Measurements from ENCODE around the gene CCDC89. TPM values are rescaled to one million over a fixed set of nuclear protein-coding genes. Genes with fewer than 3 reads are reported as not detected.
A peak's percentile ranks its signal among the peaks of the same experiment; 100 is the strongest.
"Not testable (repeated sequence)": the region's sequence is repeated elsewhere in the genome, so short reads cannot be mapped to it uniquely, and the experiment has no call there.

CCDC89 gene
- total and polyA plus RNA-seq, 7 experiments from 2014 or later: 0.73 to 1.2 TPM; not detected in 5

GRCh38 chr11:85679576-85679975 lies 6.4 kb downstream of the CCDC89 start:
- Histone ChIP-seq H3K27me3 (ENCODE audit: control insufficient read depth in 2 of 2, insufficient read depth in 2 of 2, low read length in 2 of 2) (no peaks in the 10 kb centered on the region), H3K9me3 (ENCODE audit: control insufficient read depth in 2 of 3, low read length in 3 of 3) (no peaks in the 10 kb centered on the region), H3K27ac (ENCODE audit: low read depth, low read length) (no peak overlapping the region), H3K4me1 (ENCODE audit: control insufficient read depth in 2 of 2, insufficient read depth in 2 of 2, low read length in 2 of 2) (no peaks in the 10 kb centered on the region), H3K36me3 (ENCODE audit: control insufficient read depth in 2 of 3, insufficient read depth in 3 of 3, low read length in 3 of 3) (no peaks in the 10 kb centered on the region), H3K4me3 (ENCODE audit: low read length) (no peak overlapping the region)
- intact Hi-C loops (cut with micrococcal nuclease): no loop called here
- Mint-ChIP-seq H3K9me3 (peaks cover 0 to 4% (median 0%) of the 10 kb centered on the region in 11 donors), H3K4me1 (peaks cover 10 to 19% (median 14%) of the 10 kb centered on the region in 7 donors), H3K27me3 (peaks cover 0 to 26% (median 4%) of the 10 kb centered on the region in 5 donors), H3K36me3 (peaks cover 0 to 4% (median 0%) of the 10 kb centered on the region in 5 donors), H3K27ac (no peak overlapping the region), H3K4me3 (no peak overlapping the region)
- ATAC-seq: no peak
- ChIA-PET CTCF (interaction anchor here (0.8 kb wide), 2 partner anchors 130 to 517 kb away, joined by 3 read pairs; no protein-coding TSS in a partner anchor), POLR2A (interaction anchor here (1.2 kb wide), 1 partner anchor 11 kb away, joined by 4 read pairs; no protein-coding TSS in a partner anchor)
- no peak for DNase-seq

GRCh38 chr11:85673393-85673792 lies 12.6 kb downstream of the CCDC89 start:
- Histone ChIP-seq H3K9me3 (ENCODE audit: control insufficient read depth in 2 of 3, low read length in 3 of 3) (no peaks in the 10 kb centered on the region), H3K27ac (ENCODE audit: low read depth, low read length) (no peak overlapping the region), H3K4me3 (ENCODE audit: low read length) (no peak overlapping the region), H3K4me1 (ENCODE audit: control insufficient read depth in 2 of 2, insufficient read depth in 2 of 2, low read length in 2 of 2) (no peaks in the 10 kb centered on the region), H3K36me3 (ENCODE audit: control insufficient read depth in 2 of 3, insufficient read depth in 3 of 3, low read length in 3 of 3) (no peaks in the 10 kb centered on the region), H3K27me3 (ENCODE audit: control insufficient read depth in 2 of 2, insufficient read depth in 2 of 2, low read length in 2 of 2) (no peaks in the 10 kb centered on the region)
- H3K27me3 Mint-ChIP-seq: peaks cover 0 to 9% (median 0%) of the 10 kb centered on the region in 5 donors
- intact Hi-C loops (cut with micrococcal nuclease): no loop called here
- peaks cover 0 to 7% (median 1%) of the 10 kb centered on the region in 11 donors for H3K9me3 Mint-ChIP-seq
- CTCF ChIA-PET: no interaction called here
- H3K4me1 Mint-ChIP-seq: peaks cover 0 to 3% (median 0%) of the 10 kb centered on the region in 7 donors
- POLR2A ChIA-PET: interaction anchor here (1.7 kb wide), 1 partner anchor 9 kb away, joined by 6 read pairs; the partner anchor contains the start of gene CREBZF
- no peak overlapping the region for H3K27ac Mint-ChIP-seq
- DNase-seq (no peak), ATAC-seq (no peak)
- no peak overlapping the region for H3K4me3 Mint-ChIP-seq
- peaks cover 0 to 3% (median 0%) of the 10 kb centered on the region in 5 donors for H3K36me3 Mint-ChIP-seq

- H3K4me1 ChIP-seq (ENCODE audit: control insufficient read depth in 2 of 2, insufficient read depth in 2 of 2, low read length in 2 of 2): no peaks in the 10 kb centered on the region
- Mint-ChIP-seq H3K27me3 (peaks cover 0 to 7% (median 0%) of the 10 kb centered on the region in 5 donors), H3K9me3 (peaks cover 0 to 7% (median 1%) of the 10 kb centered on the region in 11 donors), H3K36me3 (peaks cover 0 to 3% (median 0%) of the 10 kb centered on the region in 5 donors), H3K27ac (no peak overlapping the region), H3K4me1 (peaks cover 0 to 3% (median 0%) of the 10 kb centered on the region in 7 donors), H3K4me3 (no peak overlapping the region)
- ATAC-seq (no peak), DNase-seq (no peak)
- ChIA-PET CTCF (no interaction called here), POLR2A (no interaction called here)
- no peak overlapping the region for H3K27ac ChIP-seq (ENCODE audit: low read depth, low read length)
- intact Hi-C loops (cut with micrococcal nuclease): no loop called here
- H3K27me3 ChIP-seq (ENCODE audit: control insufficient read depth in 2 of 2, insufficient read depth in 2 of 2, low read length in 2 of 2): no peaks in the 10 kb centered on the region
- H3K4me3 ChIP-seq (ENCODE audit: low read length): no peak overlapping the region
- no peaks in the 10 kb centered on the region for H3K36me3 ChIP-seq (ENCODE audit: control insufficient read depth in 2 of 3, insufficient read depth in 3 of 3, low read length in 3 of 3)
- no peaks in the 10 kb centered on the region for H3K9me3 ChIP-seq (ENCODE audit: control insufficient read depth in 2 of 3, low read length in 3 of 3)
These were observed 13.7 kb downstream of the CCDC89 start for GRCh38 chr11:85672105-85672902.

- DNase-seq; H3K4me3 Mint-ChIP-seq; H3K27me3 Mint-ChIP-seq; H3K27ac Mint-ChIP-seq; H3K4me1 ChIP-seq (ENCODE audit: control insufficient read depth in 2 of 2, insufficient read depth in 2 of 2, low read length in 2 of 2); H3K9me3 Mint-ChIP-seq; H3K9me3 ChIP-seq (ENCODE audit: control insufficient read depth in 2 of 3, low read length in 3 of 3); ATAC-seq; H3K36me3 ChIP-seq (ENCODE audit: control insufficient read depth in 2 of 3, insufficient read depth in 3 of 3, low read length in 3 of 3); H3K4me3 ChIP-seq (ENCODE audit: low read length); H3K27ac ChIP-seq (ENCODE audit: low read depth, low read length); POLR2A ChIA-PET; CTCF ChIA-PET; H3K4me1 Mint-ChIP-seq; intact Hi-C loops (cut with micrococcal nuclease); H3K27me3 ChIP-seq (ENCODE audit: control insufficient read depth in 2 of 2, insufficient read depth in 2 of 2, low read length in 2 of 2); H3K36me3 Mint-ChIP-seq: not testable (repeated sequence)
These were observed 14.9 kb downstream of the CCDC89 start for GRCh38 chr11:85670949-85671663.

- ChIA-PET POLR2A (interaction anchor here (0.7 to 1.3 kb wide), 4 partner anchors 12 to 40 kb away, joined by 3 to 4 read pairs (median 3); partner anchors contain the start of gene TMEM126B), CTCF (interaction anchor here (0.6 kb wide), 1 partner anchor 165 kb away, joined by 3 read pairs; no protein-coding TSS in a partner anchor)
- intact Hi-C loops (cut with micrococcal nuclease): loop anchor here in 1 of 2 donors (10.0 kb wide), 1 partner anchor 943 kb away; no protein-coding TSS in a partner anchor
- peaks cover 0 to 7% (median 0%) of the 10 kb centered on the region in 11 donors for H3K9me3 Mint-ChIP-seq
- Histone ChIP-seq H3K4me1 (ENCODE audit: control insufficient read depth in 2 of 2, insufficient read depth in 2 of 2, low read length in 2 of 2) (peaks cover 6 to 8% of the 10 kb centered on the region in 2 donors), H3K27me3 (ENCODE audit: control insufficient read depth in 2 of 2, insufficient read depth in 2 of 2, low read length in 2 of 2) (no peaks in the 10 kb centered on the region), H3K4me3 (ENCODE audit: low read length) (no peak overlapping the region), H3K36me3 (ENCODE audit: control insufficient read depth in 2 of 3, insufficient read depth in 3 of 3, low read length in 3 of 3) (peaks cover 0 to 8% (median 0%) of the 10 kb centered on the region in 3 experiments), H3K27ac (ENCODE audit: low read depth, low read length) (no peak overlapping the region), H3K9me3 (ENCODE audit: control insufficient read depth in 2 of 3, low read length in 3 of 3) (no peaks in the 10 kb centered on the region)
- no peak for DNase-seq
- no peak overlapping the region for H3K27ac Mint-ChIP-seq
- peak overlapping the region in 1 of 10 donors; percentile 20 for H3K4me3 Mint-ChIP-seq
- H3K27me3 Mint-ChIP-seq: peaks cover 0 to 5% (median 0%) of the 10 kb centered on the region in 5 donors
- ATAC-seq: no peak
- H3K4me1 Mint-ChIP-seq: peaks cover 6 to 24% (median 14%) of the 10 kb centered on the region in 7 donors
- H3K36me3 Mint-ChIP-seq: peaks cover 0 to 13% (median 6%) of the 10 kb centered on the region in 5 donors
These were observed 17.8 kb downstream of the CCDC89 start for GRCh38 chr11:85668157-85668556.

GRCh38 chr11:85666687-85667086 lies 19.3 kb downstream of the CCDC89 start:
- peak overlapping the region in 1 of 9 donors; percentile 41 for H3K27ac Mint-ChIP-seq
- DNase-seq: no peak
- ChIA-PET POLR2A (interaction anchor here (11.9 kb wide), 1 partner anchor 17 kb away, joined by 207 read pairs; the partner anchor contains the start of gene TMEM126A), CTCF (interaction anchor here (0.7 kb wide), 1 partner anchor 556 kb away, joined by 3 read pairs; no protein-coding TSS in a partner anchor)
- H3K4me3 Mint-ChIP-seq: no peak overlapping the region
- peaks cover 11 to 37% (median 22%) of the 10 kb centered on the region in 7 donors for H3K4me1 Mint-ChIP-seq
- peaks cover 0 to 17% (median 6%) of the 10 kb centered on the region in 5 donors for H3K36me3 Mint-ChIP-seq
- no peak for ATAC-seq
- intact Hi-C loops (cut with micrococcal nuclease): loop anchor here in 1 of 2 donors (10.0 kb wide), 1 partner anchor 942 kb away; no protein-coding TSS in a partner anchor
- H3K4me1 ChIP-seq (ENCODE audit: control insufficient read depth in 2 of 2, insufficient read depth in 2 of 2, low read length in 2 of 2): peaks cover 6 to 16% of the 10 kb centered on the region in 2 donors
- no peaks in the 10 kb centered on the region for H3K27me3 ChIP-seq (ENCODE audit: control insufficient read depth in 2 of 2, insufficient read depth in 2 of 2, low read length in 2 of 2)
- H3K27ac ChIP-seq (ENCODE audit: low read depth, low read length): no peak overlapping the region
- peaks cover 0 to 5% (median 0%) of the 10 kb centered on the region in 5 donors for H3K27me3 Mint-ChIP-seq
- peaks cover 0 to 8% (median 0%) of the 10 kb centered on the region in 3 experiments for H3K36me3 ChIP-seq (ENCODE audit: control insufficient read depth in 2 of 3, insufficient read depth in 3 of 3, low read length in 3 of 3)
- no peaks in the 10 kb centered on the region for H3K9me3 ChIP-seq (ENCODE audit: control insufficient read depth in 2 of 3, low read length in 3 of 3)
- peaks cover 0 to 4% (median 0%) of the 10 kb centered on the region in 11 donors for H3K9me3 Mint-ChIP-seq
- no peak overlapping the region for H3K4me3 ChIP-seq (ENCODE audit: low read length)
